Endothelial cell (in vitro differentiated cells): Measurements from ENCODE around the gene CTCF. TPM values are rescaled to one million over a fixed set of nuclear protein-coding genes. Genes with fewer than 3 reads are reported as not detected.

Experiments used
- DNase-seq: peaks from one replicate; pipeline ENCODE4 v3.0.0; 2021; ENCODE audit warnings: low spot score
- H3K27ac Mint-ChIP-seq: one replicate; pipeline ENCODE4 v1.8.0; 2021; ENCODE audit warnings: mixed read lengths, inconsistent platforms; ENCODE audit not compliant: unreplicated experiment
- H3K27me3 Mint-ChIP-seq: one replicate; pipeline ENCODE4 v1.8.0; 2021; ENCODE audit warnings: mild to moderate bottlenecking, moderate library complexity, mixed read lengths, inconsistent platforms; ENCODE audit not compliant: unreplicated experiment
- H3K36me3 Mint-ChIP-seq: one replicate; pipeline ENCODE4 v1.8.0; 2021; ENCODE audit warnings: mild to moderate bottlenecking, low read depth, mixed read lengths, inconsistent platforms; ENCODE audit not compliant: unreplicated experiment
- H3K4me1 Mint-ChIP-seq: one replicate; pipeline ENCODE4 v1.8.0; 2021; ENCODE audit warnings: mild to moderate bottlenecking, mixed read lengths, inconsistent platforms; ENCODE audit not compliant: unreplicated experiment
- H3K4me3 Mint-ChIP-seq: one replicate; pipeline ENCODE4 v1.8.0; 2021; ENCODE audit warnings: mild to moderate bottlenecking, mixed read lengths, inconsistent platforms; ENCODE audit not compliant: unreplicated experiment
- H3K9me3 Mint-ChIP-seq: one replicate; pipeline ENCODE4 v1.8.0; 2021; ENCODE audit warnings: mixed read lengths, inconsistent platforms; ENCODE audit not compliant: unreplicated experiment
- total RNA-seq: library from RNA; stranded (reverse); fragmentation: NEBNext Ultra II Directional; extraction: Animal tissue kit (Norgen Biotek cat#: 25700); gene quantifications from one replicate; pipeline ENCODE4 v1.2.1, GENCODE V29; 2021; ENCODE audit not compliant: unreplicated experiment
- TF ChIP-seq, protein P1 (sequence below): fragments of 200-600 bp; sonication (generic); IDR thresholded peaks from one replicate; pipeline ENCODE4 v1.5.0; 2021; ENCODE audit warnings: antibody characterized with exemption; ENCODE audit not compliant: unreplicated experiment

CTCF gene
- total RNA-seq, 1 donor from 2014 or later: 40.1 TPM

DNA sequence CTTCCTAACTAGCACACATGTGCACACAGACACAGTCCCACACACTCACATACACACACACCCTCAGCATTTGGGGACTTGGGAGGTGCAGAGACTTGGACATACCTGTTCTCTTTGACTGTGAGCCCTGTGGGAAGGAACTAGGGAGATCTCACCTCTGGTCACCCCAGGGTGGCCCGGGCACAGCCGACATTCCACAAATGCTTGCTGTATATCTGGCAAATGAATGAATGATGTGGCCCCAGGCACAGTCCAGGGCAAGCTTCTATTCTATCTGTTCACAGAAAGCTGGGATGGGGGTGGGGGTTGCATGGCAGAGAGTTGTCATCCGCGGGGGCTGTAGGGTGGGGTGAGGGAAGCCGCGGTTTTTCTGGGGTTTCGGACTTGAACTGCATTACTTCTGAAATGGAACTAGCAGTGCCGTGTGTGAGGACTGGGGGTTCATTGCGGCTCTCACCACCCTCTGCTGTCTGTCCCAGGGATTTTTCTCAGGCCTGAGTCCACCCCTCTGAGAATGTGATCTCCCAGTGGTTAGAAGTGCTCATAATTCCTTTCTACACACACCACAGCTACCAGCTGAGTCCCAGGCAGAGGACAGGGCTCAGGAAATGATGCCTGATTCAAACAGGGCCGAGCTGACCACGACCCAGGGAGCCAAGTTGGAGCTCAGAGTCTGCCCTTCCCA is 37.0 kb upstream of the CTCF start:
- peaks cover 25% of the 10 kb centered on the region for H3K27me3 Mint-ChIP-seq
- no peaks in the 10 kb centered on the region for H3K9me3 Mint-ChIP-seq
- H3K27ac Mint-ChIP-seq: peak overlapping the region; percentile 24
- H3K4me3 Mint-ChIP-seq: no peak overlapping the region
- H3K36me3 Mint-ChIP-seq: no peaks in the 10 kb centered on the region
- TF ChIP-seq, protein P1, sequence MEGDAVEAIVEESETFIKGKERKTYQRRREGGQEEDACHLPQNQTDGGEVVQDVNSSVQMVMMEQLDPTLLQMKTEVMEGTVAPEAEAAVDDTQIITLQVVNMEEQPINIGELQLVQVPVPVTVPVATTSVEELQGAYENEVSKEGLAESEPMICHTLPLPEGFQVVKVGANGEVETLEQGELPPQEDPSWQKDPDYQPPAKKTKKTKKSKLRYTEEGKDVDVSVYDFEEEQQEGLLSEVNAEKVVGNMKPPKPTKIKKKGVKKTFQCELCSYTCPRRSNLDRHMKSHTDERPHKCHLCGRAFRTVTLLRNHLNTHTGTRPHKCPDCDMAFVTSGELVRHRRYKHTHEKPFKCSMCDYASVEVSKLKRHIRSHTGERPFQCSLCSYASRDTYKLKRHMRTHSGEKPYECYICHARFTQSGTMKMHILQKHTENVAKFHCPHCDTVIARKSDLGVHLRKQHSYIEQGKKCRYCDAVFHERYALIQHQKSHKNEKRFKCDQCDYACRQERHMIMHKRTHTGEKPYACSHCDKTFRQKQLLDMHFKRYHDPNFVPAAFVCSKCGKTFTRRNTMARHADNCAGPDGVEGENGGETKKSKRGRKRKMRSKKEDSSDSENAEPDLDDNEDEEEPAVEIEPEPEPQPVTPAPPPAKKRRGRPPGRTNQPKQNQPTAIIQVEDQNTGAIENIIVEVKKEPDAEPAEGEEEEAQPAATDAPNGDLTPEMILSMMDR: no peak
- H3K4me1 Mint-ChIP-seq: peaks cover 8% of the 10 kb centered on the region
- DNase-seq: no peak

DNA sequence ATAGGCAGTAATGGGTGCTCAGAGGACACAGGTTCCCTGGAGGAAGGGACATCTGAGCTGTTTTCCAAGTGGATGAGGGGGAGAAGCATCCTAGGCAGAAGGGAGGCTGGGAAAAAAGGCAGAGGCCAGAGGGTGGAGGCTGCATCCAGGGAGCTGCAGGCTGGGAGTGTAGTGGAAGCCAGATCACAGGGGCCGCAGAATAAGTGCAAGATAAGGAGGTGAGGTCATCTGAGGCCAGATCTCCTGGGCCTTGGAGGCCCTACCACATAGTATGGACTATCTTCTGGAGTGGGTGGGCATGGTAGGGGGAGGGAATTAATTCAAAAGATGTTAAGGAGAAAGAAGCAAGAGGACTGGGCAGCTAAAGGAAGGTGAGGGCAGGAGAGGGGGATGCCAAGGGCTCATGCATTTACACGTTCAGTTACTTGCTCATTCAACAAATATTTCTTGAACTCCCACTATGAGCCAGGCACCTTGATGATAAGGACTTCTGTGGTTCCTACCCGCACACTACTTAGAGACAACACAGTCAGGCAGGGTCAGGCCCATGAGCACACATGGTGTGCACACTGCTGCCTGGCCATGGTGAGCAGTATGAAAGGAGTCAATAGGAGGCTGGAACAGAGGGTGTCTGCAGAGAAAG is 36.1 kb upstream of the CTCF start:
- Mint-ChIP-seq H3K4me3 (no peak overlapping the region), H3K27ac (no peak overlapping the region)

DNA sequence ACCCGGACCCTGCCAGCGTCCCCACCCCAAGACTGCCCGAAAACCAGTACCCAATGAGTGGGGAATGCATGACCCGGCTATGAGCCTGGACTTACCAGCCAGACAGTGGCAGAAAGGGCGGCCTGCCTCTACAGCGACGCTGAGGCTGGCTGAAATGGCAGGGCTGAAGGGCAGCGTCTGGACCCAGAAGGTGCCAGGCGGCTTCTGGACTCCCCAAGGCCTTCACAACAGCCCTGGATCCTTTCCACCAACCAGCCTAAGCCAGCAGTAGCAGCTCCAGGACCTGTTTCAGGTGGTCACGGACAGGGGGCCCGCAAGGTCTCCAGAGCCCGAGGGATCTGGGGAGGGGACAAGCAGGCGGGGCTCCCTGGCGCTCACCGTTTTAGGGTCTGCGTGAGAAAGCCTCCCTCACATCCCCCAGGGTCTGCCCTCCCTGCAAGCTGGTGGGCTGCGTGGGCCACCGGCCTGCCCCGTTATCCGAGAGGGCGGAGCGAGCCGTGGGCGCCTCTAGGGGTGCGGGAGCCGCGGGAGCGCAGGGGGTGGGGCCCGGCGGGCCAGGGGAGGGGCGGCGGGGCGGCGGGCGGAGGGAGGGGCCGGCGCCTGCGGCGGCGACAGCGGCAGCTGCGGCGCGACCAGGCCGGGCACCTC is 34.0 kb upstream of the CTCF start, which contains the start of gene RIPOR1:
TSS of gene RIPOR1 (plus strand) at position 608 of the 648 bp plus-strand sequence. CDS start 9,618 bp downstream, outside the sequence.
- DNase-seq: no peak
- H3K27me3 Mint-ChIP-seq: peaks cover 42% of the 10 kb centered on the region
- H3K36me3 Mint-ChIP-seq: no peaks in the 10 kb centered on the region
- peak within 1 kb of the TSS; percentile 90 for H3K4me3 Mint-ChIP-seq
- TF ChIP-seq, protein P1: no peak
- H3K27ac Mint-ChIP-seq: peak within 1 kb of the TSS; percentile 52
- no peaks in the 10 kb centered on the region for H3K9me3 Mint-ChIP-seq
- peaks cover 23% of the 10 kb centered on the region for H3K4me1 Mint-ChIP-seq

More for the DNA sequence above, 36.1 kb upstream of the CTCF start:
- Mint-ChIP-seq H3K27me3 (peaks cover 29% of the 10 kb centered on the region), H3K36me3 (no peaks in the 10 kb centered on the region), H3K9me3 (no peaks in the 10 kb centered on the region), H3K4me1 (peaks cover 15% of the 10 kb centered on the region)
- TF ChIP-seq, protein P1: no peak
- DNase-seq: no peak

DNA sequence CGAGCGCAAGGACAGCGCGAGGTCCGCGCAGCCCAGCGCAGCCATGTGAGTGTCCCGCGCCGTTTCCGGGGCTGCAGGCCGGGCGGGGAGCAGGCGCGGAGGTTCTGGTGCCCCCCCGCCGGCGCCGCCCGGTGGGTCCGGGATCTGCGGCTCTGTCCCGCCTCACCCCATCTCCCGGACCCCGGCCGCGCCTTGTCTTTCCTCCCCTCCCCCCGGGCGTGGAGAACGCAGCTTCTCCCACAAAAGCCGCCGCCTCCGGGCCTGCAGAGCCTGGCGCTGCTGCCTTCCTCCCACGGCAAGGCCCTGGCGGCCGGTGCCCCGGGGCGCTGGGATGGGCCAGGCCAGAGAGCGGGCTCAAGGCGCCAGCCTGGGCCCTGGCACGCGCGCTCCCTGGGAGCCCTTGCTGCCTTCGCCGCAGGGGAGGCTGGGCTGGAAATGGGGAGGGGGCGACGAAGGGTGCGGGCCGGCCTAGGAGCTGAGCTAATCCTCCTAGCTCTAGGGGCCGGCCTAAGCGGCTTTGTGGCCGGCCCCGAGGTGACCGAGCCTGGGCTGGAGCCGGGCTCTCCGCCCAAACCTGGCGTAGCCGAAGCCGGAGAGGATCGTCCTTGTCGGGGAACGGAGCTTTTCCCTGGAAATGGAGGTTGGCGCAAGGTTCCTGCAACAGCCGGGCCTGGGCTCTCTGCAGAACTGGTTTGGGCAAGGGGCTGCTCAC is 33.3 kb upstream of the CTCF start:
- Mint-ChIP-seq H3K36me3 (no peaks in the 10 kb centered on the region), H3K27ac (no peak overlapping the region), H3K27me3 (peaks cover 39% of the 10 kb centered on the region), H3K4me3 (peak overlapping the region; percentile 90), H3K9me3 (no peaks in the 10 kb centered on the region), H3K4me1 (peaks cover 25% of the 10 kb centered on the region)
- no peak for DNase-seq
- TF ChIP-seq, protein P1: peak; percentile 12
